NCI-H146 (cell line): ENCODE results near the gene CLEC4D.
"Not testable (repeated sequence)": the region's sequence is repeated elsewhere in the genome, so short reads cannot be mapped to it uniquely, and the experiment has no call there.

Source experiments
- DNase-seq: peaks from one replicate; lab custom pipeline; 2025; lab: John Stamatoyannopoulos, UW

Gene CLEC4D

GRCh38 chr12:8513256-8513655 is at the start of gene CLEC4D:
CLEC4D (plus strand) TSS chr12:8513503; CDS start chr12:8513733, 230 bp downstream.
- DNase-seq, result no peak

GRCh38 chr12:8465301-8465996 is 47.9 kb upstream of the CLEC4D start:
- DNase-seq, result no peak

GRCh38 chr12:8466241-8466640 is 47.1 kb upstream of the CLEC4D start:
- no peak for DNase-seq

DNA sequence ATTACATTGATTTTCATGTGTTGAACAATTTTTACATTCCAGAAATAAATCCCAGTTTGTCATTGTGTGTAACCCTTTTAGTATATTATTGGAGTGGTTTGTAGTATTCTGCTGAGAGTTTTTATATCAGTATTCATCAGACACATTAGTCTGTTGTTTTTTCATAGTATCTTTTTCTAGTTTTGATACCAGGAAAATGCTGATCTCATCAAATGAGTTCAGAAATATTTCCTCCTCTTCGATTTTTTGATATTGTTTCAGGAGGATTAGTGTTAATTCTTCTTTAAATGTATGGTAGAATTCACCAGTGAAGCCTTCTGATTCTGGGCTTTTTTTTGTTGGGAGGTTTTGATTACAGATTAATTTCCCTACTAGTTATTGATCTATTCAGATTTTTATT is 42.2 kb upstream of the CLEC4D start:
- DNase-seq, result no peak

GRCh38 chr12:8475508-8476203 is 37.6 kb upstream of the CLEC4D start:
- DNase-seq, result no peak

DNA sequence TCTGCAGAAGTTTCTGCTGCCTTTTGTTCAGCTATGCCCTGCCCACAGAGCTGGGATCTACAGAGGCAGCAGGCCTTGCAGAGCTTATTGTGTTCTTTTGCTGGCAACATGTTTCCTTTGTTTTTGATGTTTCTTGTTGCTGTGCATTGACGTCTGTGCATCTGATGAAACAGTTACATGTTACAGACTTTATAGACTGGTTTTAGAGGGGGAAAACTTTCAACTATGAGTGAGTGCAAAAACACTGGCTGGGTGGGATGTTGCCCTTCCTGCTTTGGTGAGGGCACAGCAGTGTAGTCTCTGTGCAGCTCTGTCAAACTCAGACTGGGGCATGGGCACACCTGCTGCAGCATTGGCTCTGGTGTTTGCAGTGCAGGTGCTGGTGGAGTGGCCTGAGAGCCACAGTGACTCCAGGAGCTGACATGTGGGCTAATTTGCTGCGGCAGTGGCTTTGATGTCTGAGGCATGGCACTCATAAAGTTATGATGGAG is 30.7 kb upstream of the CLEC4D start:
- no peak for DNase-seq

DNA sequence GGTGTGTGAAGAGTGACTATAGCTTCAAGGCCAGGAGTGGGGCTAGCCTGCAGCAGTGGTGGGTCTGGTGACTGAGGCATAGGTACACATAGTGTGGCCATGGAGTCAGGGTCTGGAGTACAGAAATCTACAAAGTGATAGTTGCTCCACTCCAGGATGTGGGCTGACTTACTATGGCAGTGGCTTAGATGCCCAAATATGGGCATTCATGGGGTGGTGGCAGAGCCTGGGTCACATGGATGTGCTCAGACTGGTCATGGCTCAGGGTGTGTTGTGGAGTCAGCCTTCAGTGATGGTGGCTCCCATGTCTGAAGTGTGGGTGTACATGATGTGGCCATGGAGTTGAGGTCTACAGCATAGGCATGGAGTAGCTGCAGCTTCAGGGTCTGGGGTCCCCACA is 30.2 kb upstream of the CLEC4D start:
- DNase-seq, result no peak

- DNase-seq, result no peak
Observed at GRCh38 chr12:8491646-8492530, 21.4 kb upstream of the CLEC4D start.

DNA sequence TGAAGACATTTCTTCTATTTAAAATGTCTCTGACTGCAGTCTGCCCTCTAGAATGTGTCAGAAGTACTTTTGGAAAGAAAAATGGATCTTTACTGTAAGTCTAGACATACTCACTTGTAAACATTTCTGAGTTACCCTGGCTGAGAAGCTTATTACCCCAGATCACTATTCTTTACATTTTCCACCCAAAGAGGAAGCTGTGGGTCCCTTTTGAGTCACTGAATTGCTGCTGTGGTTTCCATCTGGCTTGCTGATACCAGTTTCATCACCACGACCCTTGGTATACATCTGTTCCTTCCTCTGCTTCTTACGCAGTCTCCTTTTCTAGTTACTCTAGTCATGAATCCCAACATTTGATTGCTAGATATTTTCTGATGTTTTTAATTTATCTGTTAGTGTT is 20.2 kb upstream of the CLEC4D start:
- no peak for DNase-seq

DNA sequence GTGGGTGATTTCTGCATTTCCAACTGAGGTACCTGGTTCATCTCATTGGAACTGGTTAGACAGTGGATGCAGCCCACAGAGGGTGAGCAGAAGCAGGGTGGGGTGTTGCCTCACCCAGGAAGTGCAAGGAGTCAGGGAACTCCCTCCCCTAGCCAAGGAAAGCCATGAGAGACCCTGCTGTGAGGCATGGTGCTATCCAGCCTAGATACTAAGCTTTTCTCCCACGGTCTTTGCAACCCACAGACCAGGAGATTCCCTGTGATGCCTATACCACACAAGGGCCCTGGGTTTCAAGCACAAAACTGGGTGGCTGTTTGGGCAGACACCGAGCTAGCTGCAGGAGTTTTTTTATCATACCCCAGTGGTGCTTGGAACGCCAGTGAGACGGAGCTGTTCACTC is 17.6 kb upstream of the CLEC4D start:
- DNase-seq, result not testable (repeated sequence)

DNA sequence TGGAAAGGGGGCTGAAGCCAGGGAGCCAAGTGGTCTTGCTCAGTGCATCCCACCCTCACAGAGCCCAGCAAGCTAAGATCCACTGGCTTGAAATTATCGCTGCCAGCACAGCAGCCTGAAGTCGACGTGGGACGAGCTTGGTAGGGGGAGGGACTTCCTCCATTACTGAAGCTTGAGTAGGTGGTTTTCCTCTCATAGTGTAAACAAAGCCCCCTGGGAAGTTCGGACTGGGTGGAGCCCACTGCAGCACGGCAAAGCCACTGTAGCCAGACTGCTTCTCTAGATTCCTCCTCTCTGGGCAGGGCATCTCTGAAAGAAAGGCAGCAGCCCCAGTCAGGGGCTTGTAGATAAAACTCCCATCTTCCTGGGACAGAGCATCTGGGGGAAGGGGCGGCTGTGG is 17.2 kb upstream of the CLEC4D start:
- not testable (repeated sequence) for DNase-seq

DNA sequence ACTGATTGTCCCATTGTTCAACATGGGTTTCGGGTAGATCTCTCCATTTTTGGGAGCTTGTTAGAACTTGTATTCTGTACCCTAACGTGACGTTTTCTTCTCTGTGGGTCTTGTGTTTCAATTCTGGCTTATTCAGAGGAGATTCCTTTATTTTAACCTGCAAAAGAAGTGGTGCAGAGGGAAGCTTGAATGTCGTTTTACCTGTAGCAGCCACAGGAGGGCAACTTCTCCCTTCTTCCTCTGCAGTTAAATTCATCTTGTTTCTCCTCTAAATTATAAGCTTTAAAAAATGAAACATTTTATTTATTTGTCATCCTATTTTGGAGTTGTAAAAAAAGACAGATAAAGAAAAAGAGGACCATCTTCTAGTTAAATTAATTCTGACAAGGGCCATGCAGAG is 13.7 kb upstream of the CLEC4D start:
- DNase-seq, result no peak

DNA sequence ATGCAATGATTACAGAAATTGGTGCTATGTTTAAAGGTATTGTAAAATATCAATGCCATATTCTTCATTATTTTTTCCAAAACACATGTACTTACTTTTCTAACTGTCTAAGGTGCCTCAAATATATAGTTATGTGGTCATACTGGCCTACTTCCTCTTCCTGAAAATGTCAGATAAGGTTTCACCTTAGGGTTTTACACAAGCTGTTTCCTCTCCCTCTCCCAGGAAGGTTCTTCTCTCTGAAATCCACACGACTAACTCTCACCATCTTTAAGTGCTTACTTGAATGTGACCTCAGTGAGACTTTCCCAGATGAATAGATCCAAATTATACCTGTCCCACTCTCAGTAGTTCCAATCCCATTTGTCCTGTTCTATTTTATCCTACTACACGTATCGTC is 11.6 kb upstream of the CLEC4D start:
- DNase-seq, result no peak

GRCh38 chr12:8504351-8504750 is 9.0 kb upstream of the CLEC4D start:
- DNase-seq, result no peak

- DNase-seq, result no peak
Observed at GRCh38 chr12:8507596-8507995, 5.7 kb upstream of the CLEC4D start.

- DNase-seq, result no peak
Observed at GRCh38 chr12:8508223-8508622, 5.1 kb upstream of the CLEC4D start.

DNA sequence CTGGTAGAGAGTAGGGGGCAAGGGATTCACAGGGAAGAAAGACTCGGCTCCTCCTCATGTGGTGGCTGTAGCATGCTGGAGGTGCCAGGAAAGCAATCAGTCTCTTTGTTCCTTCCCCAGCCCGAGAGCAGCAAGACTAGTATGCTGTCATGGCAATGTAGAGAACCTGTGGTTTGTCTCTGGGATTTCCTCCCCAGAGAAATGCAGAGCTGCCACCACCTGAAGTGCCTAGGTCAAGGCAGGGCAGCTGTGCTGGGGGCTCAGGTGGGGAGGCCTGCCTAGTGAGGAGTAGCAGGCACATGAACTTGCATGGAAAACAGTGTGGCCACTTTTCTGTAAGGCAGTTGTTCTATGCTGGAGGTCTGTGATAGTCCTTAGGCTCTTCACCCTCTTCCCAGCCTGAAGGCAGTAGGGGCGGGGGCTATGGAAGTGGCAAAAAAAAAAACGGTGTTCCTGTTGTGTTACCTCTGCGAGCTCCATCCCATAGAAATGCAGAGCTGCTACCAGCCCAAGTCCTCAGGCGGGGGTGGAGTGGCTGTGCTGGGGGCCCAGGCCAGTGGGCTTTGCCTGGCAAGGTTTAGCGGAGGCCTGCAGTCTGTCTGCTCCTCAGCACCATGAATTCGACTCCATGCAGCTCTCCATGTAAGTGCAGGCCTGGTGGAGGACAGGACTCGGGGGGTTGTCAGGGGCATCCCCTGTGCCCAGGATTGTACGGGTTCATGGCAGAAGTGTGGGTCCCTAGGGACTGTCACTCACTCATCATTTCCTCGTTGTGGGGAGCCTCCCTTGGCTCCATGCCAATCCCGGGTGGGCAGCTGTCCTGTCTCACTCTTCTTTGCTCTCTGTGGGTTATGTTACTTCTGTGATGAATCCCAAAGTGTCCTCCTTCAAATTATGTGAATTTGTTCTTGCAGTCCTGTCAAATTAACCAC is 4.1 kb upstream of the CLEC4D start:
- DNase-seq, result no peak

- no peak for DNase-seq
Observed at GRCh38 chr12:8517971-8518370, 4.7 kb downstream of the CLEC4D start.

GRCh38 chr12:8519171-8519570 is 5.9 kb downstream of the CLEC4D start:
- DNase-seq, result no peak

GRCh38 chr12:8527250-8528130 is 14.2 kb downstream of the CLEC4D start:
- DNase-seq, result no peak
